NAMALWA (cell line): ENCODE measurements around the gene SLIT1.
"Not testable (repeated sequence)": the region's sequence is repeated elsewhere in the genome, so short reads cannot be mapped to it uniquely, and the experiment has no call there.

Experiments
- DNase-seq: peaks from one replicate; pipeline ENCODE4 v3.0.0-alpha.2; 2015; ENCODE audit warnings: low spot score

SLIT1 gene

GRCh38 chr10:97106207-97106606, 79.6 kb downstream of the SLIT1 start:
- no peak for DNase-seq

DNA sequence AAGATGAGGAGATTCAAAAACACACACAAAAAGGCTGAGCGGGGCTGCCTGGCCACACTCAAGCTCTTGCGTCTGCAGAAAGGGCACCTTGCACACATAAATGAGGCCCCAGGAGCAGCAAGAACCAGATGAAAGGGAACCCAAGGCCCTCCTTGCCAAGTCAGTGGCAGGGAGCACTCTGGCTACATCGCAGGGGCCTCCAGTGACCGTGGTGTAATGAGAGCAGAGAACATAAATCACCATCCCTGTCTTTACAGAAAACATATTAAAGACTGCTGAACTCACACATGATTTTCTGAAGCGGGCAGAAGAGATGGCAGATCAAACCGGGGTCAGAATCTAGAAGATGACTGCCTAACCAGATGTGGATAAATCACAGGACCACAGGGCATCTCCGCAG, 80.5 kb downstream of the SLIT1 start:
- DNase-seq: no peak

GRCh38 chr10:97103316-97104080, 82.3 kb downstream of the SLIT1 start:
- DNase-seq: no peak

- DNase-seq: no peak
Observed at GRCh38 chr10:97102441-97102840, 83.3 kb downstream of the SLIT1 start.

GRCh38 chr10:97101166-97101940, 84.4 kb downstream of the SLIT1 start:
- peak; percentile 38 for DNase-seq

DNA sequence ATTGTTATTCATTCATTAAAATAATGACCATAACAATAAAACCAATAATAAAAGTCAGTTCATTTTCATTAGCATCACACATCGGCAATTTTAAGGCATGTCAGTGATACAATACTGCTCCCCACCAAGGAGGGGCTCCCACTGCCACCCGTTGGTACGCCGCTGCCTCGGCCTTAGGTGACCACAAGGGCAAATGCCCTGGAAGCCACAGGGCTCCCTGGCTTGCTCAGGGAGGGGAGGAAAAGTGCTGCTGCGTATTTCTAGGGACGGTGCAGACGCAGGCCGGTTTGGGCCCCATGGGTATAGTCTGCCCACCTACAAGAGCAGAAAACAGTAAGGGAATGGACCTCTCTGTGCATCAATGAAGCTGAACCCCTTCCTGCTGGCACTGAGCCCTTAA, 85.1 kb downstream of the SLIT1 start:
- no peak for DNase-seq

DNA sequence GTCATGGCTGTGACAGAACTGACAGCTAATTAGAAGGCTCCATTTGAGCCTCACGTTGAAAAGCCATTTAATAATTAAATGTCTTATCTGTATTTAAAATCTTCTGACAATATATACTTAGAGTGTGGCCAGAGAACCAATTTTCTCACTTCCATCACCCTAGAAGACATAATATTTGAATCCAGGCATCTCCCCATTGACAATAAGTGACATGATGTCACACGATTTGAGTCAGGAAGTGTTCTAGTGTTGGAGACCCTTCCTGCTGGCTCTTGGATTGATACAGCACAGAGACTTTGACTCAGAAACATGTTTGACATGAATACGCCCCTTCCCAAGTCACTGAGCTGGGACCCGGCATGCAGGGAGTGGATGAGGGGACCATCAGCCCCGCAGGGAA, 85.9 kb downstream of the SLIT1 start:
- no peak for DNase-seq

DNA sequence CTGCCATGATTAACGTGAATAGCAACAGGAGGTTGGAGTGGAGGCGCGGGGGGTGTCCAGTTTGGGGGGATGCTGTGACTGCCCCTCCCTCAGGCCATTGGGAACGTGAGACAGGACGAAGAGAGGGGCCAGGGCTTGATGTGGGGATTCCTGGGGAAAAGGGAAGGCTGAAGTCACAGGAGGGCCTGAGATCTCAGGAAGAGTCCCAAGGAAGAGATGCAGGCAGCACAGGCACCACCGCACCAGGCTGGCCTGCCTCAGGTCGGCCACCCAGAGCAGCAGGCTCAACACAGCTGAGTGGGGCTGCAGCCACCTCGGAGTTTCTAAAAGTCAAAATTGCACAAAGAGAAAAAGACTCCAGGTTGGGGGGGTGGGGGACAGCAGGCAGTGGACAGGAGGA, 86.7 kb downstream of the SLIT1 start:
- no peak for DNase-seq

- no peak for DNase-seq
Observed at GRCh38 chr10:97097084-97097433, 88.7 kb downstream of the SLIT1 start.

- no peak for DNase-seq
Observed at GRCh38 chr10:97096261-97097083, 89.3 kb downstream of the SLIT1 start.

DNA sequence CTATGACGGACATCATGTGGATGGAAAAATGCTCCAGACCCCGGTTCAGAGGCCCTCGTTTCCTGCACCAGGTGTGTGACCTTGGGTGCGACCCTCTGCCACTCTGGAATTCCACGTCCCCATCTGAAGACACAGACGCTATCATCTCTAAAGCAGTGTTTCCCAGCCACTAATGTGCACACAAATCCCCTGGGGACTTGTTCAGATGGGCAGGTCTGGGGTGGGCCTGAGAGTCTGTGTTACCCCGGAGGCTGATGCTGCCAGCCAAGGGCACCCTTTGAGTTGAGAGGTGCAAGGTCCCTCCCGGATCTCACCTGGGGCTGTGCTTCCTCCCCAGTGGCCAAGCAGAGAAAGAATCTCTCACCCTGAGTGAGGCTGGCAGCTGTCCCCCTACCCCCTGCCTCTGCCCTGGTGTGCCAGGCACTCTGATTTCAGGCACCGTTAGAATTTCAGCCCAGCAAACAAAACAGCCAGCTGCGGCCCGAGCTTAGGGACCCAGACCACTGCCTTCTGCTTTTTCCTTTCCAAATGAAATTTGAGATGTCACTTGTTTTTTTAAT, 90.0 kb downstream of the SLIT1 start:
- DNase-seq: no peak

- no peak for DNase-seq
Observed at GRCh38 chr10:97090644-97091043, 95.1 kb downstream of the SLIT1 start.

GRCh38 chr10:97090035-97090434, 95.7 kb downstream of the SLIT1 start:
- no peak for DNase-seq

DNA sequence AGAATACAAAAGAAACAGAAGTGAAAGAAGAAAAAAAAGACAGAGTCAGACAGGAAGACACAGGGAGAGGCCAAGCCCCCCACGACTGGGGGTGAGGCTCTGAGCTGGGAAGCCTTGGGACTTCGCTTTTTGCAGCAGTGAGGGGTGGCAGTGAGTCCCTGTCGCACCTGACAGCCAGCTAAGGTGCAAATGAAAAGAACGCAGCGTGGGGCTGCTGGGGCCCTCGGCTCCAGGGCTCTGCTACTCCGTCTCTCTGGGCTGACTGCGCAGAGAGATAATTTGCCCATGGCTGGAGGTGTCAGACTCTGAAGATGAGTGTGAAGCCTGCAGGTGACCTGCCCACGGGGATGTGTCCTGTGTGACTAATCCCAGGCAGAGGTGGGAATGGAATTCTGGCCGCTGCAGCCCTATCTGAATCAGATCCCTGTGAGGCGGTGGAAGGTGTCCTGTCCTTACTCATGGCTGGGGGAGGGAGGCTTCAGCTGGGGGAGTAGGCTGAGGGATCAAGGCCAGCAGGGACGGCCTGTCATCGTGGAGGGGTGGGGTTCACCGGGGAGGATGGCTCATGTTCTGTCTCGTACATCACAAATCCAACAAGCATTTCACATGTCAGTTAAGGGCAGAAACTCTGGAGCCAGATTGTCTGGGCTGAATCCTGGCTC, 96.4 kb downstream of the SLIT1 start:
- DNase-seq: no peak

DNA sequence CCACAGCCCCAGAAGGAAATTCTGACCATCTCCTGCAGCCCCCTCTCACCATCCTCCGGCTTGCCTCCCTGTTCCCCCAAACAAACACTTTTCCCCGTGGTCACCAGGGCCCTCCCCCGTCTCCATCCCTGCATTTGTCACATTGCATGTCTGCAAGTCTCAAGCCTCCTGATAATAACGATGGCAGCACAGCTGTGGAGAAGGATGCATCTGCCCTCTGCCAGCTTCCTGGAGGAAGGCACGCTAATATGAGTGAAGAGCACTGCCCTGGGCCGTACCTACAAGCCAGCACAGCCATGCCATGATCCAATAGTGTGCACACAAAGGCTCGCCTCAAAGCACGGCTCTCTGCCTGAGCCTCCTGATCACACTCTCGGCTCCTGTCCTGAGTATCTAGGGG, 98.5 kb downstream of the SLIT1 start:
- DNase-seq: no peak

DNA sequence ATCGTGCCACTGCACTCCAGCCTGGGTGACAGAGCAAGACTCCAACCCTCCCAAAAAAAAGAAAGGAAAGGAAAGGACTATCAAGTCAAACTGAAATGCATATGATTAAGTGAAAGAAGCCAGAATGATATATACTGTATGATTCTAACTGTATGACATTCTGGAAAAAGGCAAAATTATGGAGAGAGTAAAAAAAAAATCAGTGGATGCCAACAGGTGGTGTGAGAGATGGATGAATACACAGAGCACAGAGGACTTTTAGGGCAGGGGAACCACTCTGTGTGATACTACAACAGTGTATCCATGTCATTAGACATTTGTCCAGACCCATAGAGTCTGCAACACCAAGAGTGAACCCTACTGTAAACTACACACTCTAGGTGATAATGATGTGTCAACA, 99.2 kb downstream of the SLIT1 start:
- no peak for DNase-seq

DNA sequence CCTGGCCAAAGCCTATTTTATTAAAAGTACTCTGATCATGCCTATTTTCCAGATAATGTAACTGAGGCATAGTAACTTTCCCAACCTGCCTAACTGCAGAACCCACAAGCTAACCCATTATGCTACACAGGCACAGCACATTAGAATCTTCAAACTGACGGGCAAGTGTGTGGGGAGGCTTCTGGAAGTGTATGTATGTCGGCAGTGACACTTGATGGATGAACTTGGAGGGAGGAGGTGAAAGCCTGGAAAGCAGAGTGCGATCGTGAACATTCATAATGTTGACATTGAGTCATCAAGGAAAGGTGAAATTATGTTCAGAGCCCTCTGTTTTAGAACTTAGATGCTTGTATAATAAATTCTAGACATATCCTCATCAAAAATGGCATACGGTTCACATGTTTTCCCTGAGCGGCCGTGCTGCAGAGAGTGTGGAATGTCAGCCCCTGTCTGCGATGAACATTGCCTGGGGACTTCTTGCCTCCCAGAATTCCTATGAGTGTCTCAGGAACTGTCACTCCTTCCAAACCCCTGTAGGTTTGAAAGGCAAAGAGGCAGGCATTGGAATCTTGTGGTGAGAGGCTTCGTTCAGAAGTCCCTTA, 102.4 kb downstream of the SLIT1 start:
- no peak for DNase-seq

DNA sequence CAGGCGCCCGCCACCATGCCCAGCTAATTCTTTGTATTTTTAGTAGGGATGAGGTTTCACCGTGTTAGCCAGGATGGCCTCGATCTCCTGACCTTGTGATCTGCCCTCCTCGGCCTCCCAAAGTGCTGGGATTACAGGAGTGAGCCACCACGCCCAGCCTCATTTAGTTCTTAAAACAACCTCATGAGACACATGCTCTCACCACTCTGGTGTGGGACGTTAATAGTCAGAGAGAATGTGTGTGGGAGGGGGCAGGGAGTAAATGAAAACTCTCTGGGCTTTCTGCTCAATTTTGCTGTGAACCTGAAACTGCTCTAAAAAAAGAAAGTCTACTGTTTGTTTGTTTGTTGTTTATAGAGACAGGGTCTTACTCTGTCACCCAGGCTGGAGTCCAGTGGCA, 103.2 kb downstream of the SLIT1 start:
- not testable (repeated sequence) for DNase-seq

DNA sequence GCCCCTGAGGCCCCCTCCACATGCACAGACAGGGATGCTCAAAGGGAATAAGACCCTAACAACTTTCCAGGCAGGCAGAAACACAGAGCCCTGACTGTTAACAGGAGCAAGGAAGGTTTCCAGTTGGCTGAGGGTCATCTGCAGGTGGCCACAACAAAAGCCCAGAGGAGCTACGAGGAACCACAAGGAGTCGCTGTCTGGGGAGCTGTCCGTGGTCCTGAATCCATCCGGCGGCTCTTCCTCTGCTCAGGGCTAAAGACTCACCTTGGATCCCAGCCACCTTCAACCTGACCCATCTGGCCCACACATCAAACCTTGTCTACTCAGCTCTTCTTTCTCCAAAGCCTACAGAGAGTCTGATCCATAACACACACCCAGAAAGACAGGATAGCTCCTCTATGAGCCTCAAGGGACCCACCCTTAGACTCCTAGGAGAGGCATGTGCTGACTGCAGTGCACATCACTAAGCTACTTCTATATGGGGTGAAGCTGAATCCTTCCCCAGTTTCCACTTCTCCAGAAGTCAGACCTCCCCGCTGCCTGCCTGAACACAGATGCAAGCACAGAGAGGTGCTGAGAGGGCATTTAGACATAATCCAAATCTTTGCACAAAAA, 104.0 kb downstream of the SLIT1 start:
- peak; percentile 77 for DNase-seq

- DNase-seq: no peak
Observed at GRCh38 chr10:97080051-97080776, 105.5 kb downstream of the SLIT1 start.
